GM23338 (cell line): ENCODE data around the gene NPPA. TPM values are rescaled to one million over a fixed set of nuclear protein-coding genes. Genes with fewer than 3 reads are reported as not detected.

ENCODE experiments used
- ATAC-seq: fragments of 200-7000 bp; cut with Tn5 transposase; 3 replicates; pipeline ENCODE4 v1.9.1; 2020
- DNase-seq: peaks from one replicate; pipeline ENCODE4 v3.0.0-alpha.2; 2015; ENCODE audit warnings: low spot score
- H2AFZ ChIP-seq: fragments of 200-600 bp; sonication (generic); 2 replicates; pipeline ENCODE4 v1.8.0; 2016; ENCODE audit warnings: antibody characterized with exemption, mild to moderate bottlenecking, moderate library complexity
- H3F3A ChIP-seq: fragments of 200-600 bp; sonication (generic); replicated peaks from 2 replicates; pipeline ENCODE4 v1.8.0; 2017; ENCODE audit warnings: antibody characterized with exemption, mixed run types, low read depth
- H3K27ac ChIP-seq: fragments of 200-600 bp; sonication (generic); 2 replicates; pipeline ENCODE4 v1.6.1; 2016; ENCODE audit warnings: low read depth
- H3K27me3 ChIP-seq: fragments of 200-600 bp; sonication (generic); 2 replicates; pipeline ENCODE4 v1.8.0; 2016; ENCODE audit warnings: mild to moderate bottlenecking, mixed run types, moderate library complexity; ENCODE audit not compliant: insufficient read depth
- H3K36me3 ChIP-seq: fragments of 200-600 bp; sonication (generic); 2 replicates; pipeline ENCODE4 v1.8.0; 2016; ENCODE audit warnings: mild to moderate bottlenecking; ENCODE audit not compliant: insufficient read depth
- H3K4me1 ChIP-seq: fragments of 200-600 bp; sonication (generic); 2 replicates; pipeline ENCODE4 v1.8.0; 2016; ENCODE audit warnings: mild to moderate bottlenecking, moderate library complexity; ENCODE audit not compliant: insufficient read depth
- H3K4me2 ChIP-seq: fragments of 200-600 bp; sonication (generic); 2 replicates; pipeline ENCODE4 v1.7.1; 2017; ENCODE audit warnings: mixed run types
- H3K4me3 ChIP-seq: fragments of 200-600 bp; sonication (generic); 2 replicates; pipeline ENCODE4 v1.6.1; 2016; ENCODE audit warnings: mixed run types
- H3K79me2 ChIP-seq: fragments of 200-600 bp; sonication (generic); replicated peaks from 2 replicates; pipeline ENCODE4 v1.8.0; 2017; ENCODE audit warnings: mild to moderate bottlenecking; ENCODE audit not compliant: insufficient read depth
- H3K9me2 ChIP-seq: fragments of 200-600 bp; sonication (generic); 2 replicates; pipeline ENCODE4 v1.8.0; 2017; ENCODE audit not compliant: insufficient read depth
- H4K20me1 ChIP-seq: fragments of 200-600 bp; sonication (generic); replicated peaks from 2 replicates; pipeline ENCODE4 v1.8.0; 2017; ENCODE audit warnings: mild to moderate bottlenecking; ENCODE audit not compliant: insufficient read depth
- H3K27ac Mint-ChIP-seq: 2 replicates; pipeline ENCODE4 v1.8.0; 2020; ENCODE audit warnings: inconsistent platforms, mild to moderate bottlenecking, moderate library complexity, mixed read lengths
- H3K27me3 Mint-ChIP-seq: 3 replicates; pipeline ENCODE4 v1.8.0; 2022; ENCODE audit warnings: low read depth, mild to moderate bottlenecking, moderate library complexity, mixed read lengths, inconsistent platforms; ENCODE audit not compliant: insufficient read depth, poor library complexity
- H3K36me3 Mint-ChIP-seq: 3 replicates; pipeline ENCODE4 v1.8.0; 2021; ENCODE audit warnings: low read depth, mild to moderate bottlenecking, inconsistent platforms, moderate library complexity, mixed read lengths
- H3K4me1 Mint-ChIP-seq: 3 replicates; pipeline ENCODE4 v1.8.0; 2020; ENCODE audit warnings: mild to moderate bottlenecking, inconsistent platforms, mixed read lengths
- H3K4me3 Mint-ChIP-seq: 3 replicates; pipeline ENCODE4 v1.8.0; 2021; ENCODE audit warnings: moderate library complexity, mild to moderate bottlenecking, inconsistent platforms, mixed read lengths
- H3K9me3 Mint-ChIP-seq: 3 replicates; pipeline ENCODE4 v1.8.0; 2020; ENCODE audit warnings: moderate library complexity, mild to moderate bottlenecking, inconsistent platforms, mixed read lengths
- CREB1 ChIP-seq: fragments of 250-450 bp; sonication (Bioruptor Pico); IDR thresholded peaks from 2 replicates; pipeline ENCODE4 v1.5.0; 2020; ENCODE audit warnings: low read depth, mild to moderate bottlenecking, moderate library complexity
- EZH2 ChIP-seq: fragments of 200-600 bp; sonication (generic); IDR thresholded peaks from one replicate; pipeline ENCODE4 v1.8.0; 2017; ENCODE audit warnings: antibody characterized with exemption, mild to moderate bottlenecking, low read depth; ENCODE audit not compliant: unreplicated experiment
- EZH2phosphoT487 ChIP-seq: fragments of 200-600 bp; sonication (generic); IDR thresholded peaks from one replicate; pipeline ENCODE4 v1.8.1; 2018; ENCODE audit warnings: antibody characterized with exemption; ENCODE audit not compliant: unreplicated experiment
- JUNB ChIP-seq: IDR thresholded peaks from one replicate; pipeline ENCODE4 v1.6.1; 2016; ENCODE audit warnings: antibody characterized with exemption; ENCODE audit not compliant: unreplicated experiment
- NANOG ChIP-seq: IDR thresholded peaks from 2 replicates; pipeline ENCODE4 v1.6.1; 2016; ENCODE audit warnings: antibody characterized with exemption, borderline replicate concordance
- POLR2AphosphoS5 ChIP-seq: IDR thresholded peaks from 2 replicates; pipeline ENCODE4 v1.6.1; 2016; ENCODE audit warnings: antibody characterized with exemption, low read depth
- STAT1 ChIP-seq: IDR thresholded peaks from one replicate; pipeline ENCODE4 v1.6.1; 2016; ENCODE audit warnings: antibody characterized with exemption; ENCODE audit not compliant: unreplicated experiment
- ZNF114 ChIP-seq: fragments of 250-450 bp; sonication (Bioruptor Pico); IDR thresholded peaks from 2 replicates; pipeline ENCODE4 v1.5.0; 2020; ENCODE audit warnings: mild to moderate bottlenecking, moderate library complexity
- ZNF331 ChIP-seq: fragments of 250-450 bp; sonication (Bioruptor Pico); IDR thresholded peaks from 2 replicates; pipeline ENCODE4 v1.5.0; 2020; ENCODE audit warnings: low read depth, mild to moderate bottlenecking, moderate library complexity
- polyA plus RNA-seq: library from polyadenylated mRNA; unstranded; fragments of >200 nt; fragmentation: Nextera tagmentation; extraction: Ambion mirVana; gene quantifications from 2 replicates; pipeline ENCODE4 v1.2.1, GENCODE V29; 2016
- total RNA-seq: library from RNA; depleted of rRNA; stranded (reverse); fragments of >200 nt; shearing (Covaris generic); gene quantifications from 2 replicates; pipeline ENCODE4 v1.2.3, GENCODE V29; 2014
- TF ChIP-seq, protein P1 (sequence below): IDR thresholded peaks from one replicate; pipeline ENCODE4 v1.6.1; 2018; ENCODE audit warnings: antibody characterized with exemption; ENCODE audit not compliant: unreplicated experiment
- TF ChIP-seq, protein P2 (sequence below), 2 experiments: fragments of 200-600 bp in 1 of 2; sonication (generic) in 1 of 2; conservative IDR thresholded peaks; 2 replicates each; pipeline versions ENCODE4 v1.5.1 to v1.6.1; 2016 to 2017; ENCODE audit warnings: antibody characterized with exemption in 2 of 2, low read depth in 2 of 2, mild to moderate bottlenecking in 2 of 2, moderate library complexity in 1 of 2
- TF ChIP-seq, protein P3 (sequence below): IDR thresholded peaks from 2 replicates; pipeline ENCODE4 v1.6.1; 2016; ENCODE audit warnings: antibody characterized with exemption
- TF ChIP-seq, protein P4 (sequence below): fragments of 250-450 bp; sonication (Bioruptor Pico); IDR thresholded peaks from 2 replicates; pipeline ENCODE4 v1.5.0; 2020; ENCODE audit warnings: mild to moderate bottlenecking, moderate library complexity

The NPPA gene
- total and polyA plus RNA-seq, 2 experiments from 2014 or later: 0.29 TPM; not detected in 1

DNA sequence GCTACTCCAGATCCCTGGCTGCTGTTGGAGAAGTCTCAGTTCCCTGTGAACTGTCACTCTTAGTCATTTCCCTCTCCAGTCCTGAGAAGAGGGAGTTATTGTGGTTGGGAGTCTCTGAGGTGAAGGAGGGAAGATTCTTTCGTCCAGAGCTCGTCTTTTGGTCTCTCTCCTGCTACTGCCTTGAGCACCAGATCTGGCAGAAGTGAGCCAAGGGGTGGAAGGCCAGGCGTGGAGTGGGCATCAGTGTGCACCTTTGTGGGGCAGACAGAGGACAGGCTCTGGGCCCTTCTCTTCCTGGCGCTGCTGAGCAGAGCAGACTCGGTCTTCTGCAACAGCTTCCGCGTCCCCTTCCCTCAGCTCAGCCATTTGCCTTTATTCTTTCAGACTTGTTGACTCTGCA lies 22.5 kb downstream of the NPPA start:
- H3K4me2 ChIP-seq: no peak overlapping the region
- H3K27ac Mint-ChIP-seq: no peak overlapping the region
- peaks cover 42% of the 10 kb centered on the region for H3K36me3 ChIP-seq
- no peaks in the 10 kb centered on the region for H3K27me3 ChIP-seq
- no peaks in the 10 kb centered on the region for H3K4me1 ChIP-seq
- TF ChIP-seq POLR2AphosphoS5 (no peak), ZNF114 (CRISPR knock-in tag) (no peak), NANOG (no peak), STAT1 (no peak), ZNF331 (CRISPR knock-in tag) (no peak), EZH2phosphoT487 (no peak), JUNB (no peak), EZH2 (no peak), CREB1 (CRISPR knock-in tag) (no peak)
- TF ChIP-seq, protein P1, sequence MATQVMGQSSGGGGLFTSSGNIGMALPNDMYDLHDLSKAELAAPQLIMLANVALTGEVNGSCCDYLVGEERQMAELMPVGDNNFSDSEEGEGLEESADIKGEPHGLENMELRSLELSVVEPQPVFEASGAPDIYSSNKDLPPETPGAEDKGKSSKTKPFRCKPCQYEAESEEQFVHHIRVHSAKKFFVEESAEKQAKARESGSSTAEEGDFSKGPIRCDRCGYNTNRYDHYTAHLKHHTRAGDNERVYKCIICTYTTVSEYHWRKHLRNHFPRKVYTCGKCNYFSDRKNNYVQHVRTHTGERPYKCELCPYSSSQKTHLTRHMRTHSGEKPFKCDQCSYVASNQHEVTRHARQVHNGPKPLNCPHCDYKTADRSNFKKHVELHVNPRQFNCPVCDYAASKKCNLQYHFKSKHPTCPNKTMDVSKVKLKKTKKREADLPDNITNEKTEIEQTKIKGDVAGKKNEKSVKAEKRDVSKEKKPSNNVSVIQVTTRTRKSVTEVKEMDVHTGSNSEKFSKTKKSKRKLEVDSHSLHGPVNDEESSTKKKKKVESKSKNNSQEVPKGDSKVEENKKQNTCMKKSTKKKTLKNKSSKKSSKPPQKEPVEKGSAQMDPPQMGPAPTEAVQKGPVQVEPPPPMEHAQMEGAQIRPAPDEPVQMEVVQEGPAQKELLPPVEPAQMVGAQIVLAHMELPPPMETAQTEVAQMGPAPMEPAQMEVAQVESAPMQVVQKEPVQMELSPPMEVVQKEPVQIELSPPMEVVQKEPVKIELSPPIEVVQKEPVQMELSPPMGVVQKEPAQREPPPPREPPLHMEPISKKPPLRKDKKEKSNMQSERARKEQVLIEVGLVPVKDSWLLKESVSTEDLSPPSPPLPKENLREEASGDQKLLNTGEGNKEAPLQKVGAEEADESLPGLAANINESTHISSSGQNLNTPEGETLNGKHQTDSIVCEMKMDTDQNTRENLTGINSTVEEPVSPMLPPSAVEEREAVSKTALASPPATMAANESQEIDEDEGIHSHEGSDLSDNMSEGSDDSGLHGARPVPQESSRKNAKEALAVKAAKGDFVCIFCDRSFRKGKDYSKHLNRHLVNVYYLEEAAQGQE: no peak
- TF ChIP-seq, protein P2, sequence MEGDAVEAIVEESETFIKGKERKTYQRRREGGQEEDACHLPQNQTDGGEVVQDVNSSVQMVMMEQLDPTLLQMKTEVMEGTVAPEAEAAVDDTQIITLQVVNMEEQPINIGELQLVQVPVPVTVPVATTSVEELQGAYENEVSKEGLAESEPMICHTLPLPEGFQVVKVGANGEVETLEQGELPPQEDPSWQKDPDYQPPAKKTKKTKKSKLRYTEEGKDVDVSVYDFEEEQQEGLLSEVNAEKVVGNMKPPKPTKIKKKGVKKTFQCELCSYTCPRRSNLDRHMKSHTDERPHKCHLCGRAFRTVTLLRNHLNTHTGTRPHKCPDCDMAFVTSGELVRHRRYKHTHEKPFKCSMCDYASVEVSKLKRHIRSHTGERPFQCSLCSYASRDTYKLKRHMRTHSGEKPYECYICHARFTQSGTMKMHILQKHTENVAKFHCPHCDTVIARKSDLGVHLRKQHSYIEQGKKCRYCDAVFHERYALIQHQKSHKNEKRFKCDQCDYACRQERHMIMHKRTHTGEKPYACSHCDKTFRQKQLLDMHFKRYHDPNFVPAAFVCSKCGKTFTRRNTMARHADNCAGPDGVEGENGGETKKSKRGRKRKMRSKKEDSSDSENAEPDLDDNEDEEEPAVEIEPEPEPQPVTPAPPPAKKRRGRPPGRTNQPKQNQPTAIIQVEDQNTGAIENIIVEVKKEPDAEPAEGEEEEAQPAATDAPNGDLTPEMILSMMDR (conservative IDR thresholded peaks at IDR 0.05; ENCODE audit: low read depth in 2 of 2): no peak
- TF ChIP-seq, protein P3, sequence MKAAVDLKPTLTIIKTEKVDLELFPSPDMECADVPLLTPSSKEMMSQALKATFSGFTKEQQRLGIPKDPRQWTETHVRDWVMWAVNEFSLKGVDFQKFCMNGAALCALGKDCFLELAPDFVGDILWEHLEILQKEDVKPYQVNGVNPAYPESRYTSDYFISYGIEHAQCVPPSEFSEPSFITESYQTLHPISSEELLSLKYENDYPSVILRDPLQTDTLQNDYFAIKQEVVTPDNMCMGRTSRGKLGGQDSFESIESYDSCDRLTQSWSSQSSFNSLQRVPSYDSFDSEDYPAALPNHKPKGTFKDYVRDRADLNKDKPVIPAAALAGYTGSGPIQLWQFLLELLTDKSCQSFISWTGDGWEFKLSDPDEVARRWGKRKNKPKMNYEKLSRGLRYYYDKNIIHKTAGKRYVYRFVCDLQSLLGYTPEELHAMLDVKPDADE: no peak
- TF ChIP-seq, protein P4, sequence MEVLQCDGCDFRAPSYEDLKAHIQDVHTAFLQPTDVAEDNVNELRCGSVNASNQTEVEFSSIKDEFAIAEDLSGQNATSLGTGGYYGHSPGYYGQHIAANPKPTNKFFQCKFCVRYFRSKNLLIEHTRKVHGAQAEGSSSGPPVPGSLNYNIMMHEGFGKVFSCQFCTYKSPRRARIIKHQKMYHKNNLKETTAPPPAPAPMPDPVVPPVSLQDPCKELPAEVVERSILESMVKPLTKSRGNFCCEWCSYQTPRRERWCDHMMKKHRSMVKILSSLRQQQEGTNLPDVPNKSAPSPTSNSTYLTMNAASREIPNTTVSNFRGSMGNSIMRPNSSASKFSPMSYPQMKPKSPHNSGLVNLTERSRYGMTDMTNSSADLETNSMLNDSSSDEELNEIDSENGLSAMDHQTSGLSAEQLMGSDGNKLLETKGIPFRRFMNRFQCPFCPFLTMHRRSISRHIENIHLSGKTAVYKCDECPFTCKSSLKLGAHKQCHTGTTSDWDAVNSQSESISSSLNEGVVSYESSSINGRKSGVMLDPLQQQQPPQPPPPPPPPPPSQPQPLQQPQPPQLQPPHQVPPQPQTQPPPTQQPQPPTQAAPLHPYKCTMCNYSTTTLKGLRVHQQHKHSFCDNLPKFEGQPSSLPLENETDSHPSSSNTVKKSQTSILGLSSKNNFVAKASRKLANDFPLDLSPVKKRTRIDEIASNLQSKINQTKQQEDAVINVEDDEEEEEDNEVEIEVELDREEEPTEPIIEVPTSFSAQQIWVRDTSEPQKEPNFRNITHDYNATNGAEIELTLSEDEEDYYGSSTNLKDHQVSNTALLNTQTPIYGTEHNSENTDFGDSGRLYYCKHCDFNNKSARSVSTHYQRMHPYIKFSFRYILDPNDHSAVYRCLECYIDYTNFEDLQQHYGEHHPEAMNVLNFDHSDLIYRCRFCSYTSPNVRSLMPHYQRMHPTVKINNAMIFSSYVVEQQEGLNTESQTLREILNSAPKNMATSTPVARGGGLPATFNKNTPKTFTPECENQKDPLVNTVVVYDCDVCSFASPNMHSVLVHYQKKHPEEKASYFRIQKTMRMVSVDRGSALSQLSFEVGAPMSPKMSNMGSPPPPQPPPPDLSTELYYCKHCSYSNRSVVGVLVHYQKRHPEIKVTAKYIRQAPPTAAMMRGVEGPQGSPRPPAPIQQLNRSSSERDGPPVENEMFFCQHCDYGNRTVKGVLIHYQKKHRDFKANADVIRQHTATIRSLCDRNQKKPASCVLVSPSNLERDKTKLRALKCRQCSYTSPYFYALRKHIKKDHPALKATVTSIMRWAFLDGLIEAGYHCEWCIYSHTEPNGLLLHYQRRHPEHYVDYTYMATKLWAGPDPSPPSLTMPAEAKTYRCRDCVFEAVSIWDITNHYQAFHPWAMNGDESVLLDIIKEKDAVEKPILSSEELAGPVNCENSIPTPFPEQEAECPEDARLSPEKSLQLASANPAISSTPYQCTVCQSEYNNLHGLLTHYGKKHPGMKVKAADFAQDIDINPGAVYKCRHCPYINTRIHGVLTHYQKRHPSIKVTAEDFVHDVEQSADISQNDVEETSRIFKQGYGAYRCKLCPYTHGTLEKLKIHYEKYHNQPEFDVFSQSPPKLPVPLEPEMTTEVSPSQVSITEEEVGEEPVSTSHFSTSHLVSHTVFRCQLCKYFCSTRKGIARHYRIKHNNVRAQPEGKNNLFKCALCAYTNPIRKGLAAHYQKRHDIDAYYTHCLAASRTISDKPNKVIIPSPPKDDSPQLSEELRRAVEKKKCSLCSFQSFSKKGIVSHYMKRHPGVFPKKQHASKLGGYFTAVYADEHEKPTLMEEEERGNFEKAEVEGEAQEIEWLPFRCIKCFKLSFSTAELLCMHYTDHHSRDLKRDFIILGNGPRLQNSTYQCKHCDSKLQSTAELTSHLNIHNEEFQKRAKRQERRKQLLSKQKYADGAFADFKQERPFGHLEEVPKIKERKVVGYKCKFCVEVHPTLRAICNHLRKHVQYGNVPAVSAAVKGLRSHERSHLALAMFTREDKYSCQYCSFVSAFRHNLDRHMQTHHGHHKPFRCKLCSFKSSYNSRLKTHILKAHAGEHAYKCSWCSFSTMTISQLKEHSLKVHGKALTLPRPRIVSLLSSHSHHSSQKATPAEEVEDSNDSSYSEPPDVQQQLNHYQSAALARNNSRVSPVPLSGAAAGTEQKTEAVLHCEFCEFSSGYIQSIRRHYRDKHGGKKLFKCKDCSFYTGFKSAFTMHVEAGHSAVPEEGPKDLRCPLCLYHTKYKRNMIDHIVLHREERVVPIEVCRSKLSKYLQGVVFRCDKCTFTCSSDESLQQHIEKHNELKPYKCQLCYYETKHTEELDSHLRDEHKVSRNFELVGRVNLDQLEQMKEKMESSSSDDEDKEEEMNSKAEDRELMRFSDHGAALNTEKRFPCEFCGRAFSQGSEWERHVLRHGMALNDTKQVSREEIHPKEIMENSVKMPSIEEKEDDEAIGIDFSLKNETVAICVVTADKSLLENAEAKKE (CRISPR knock-in tag): no peak
- no peak overlapping the region for H3K4me3 ChIP-seq
- H2AFZ ChIP-seq: no peak overlapping the region
- no peaks in the 10 kb centered on the region for H3K4me1 Mint-ChIP-seq
- no peaks in the 10 kb centered on the region for H3K9me3 Mint-ChIP-seq
- no peaks in the 10 kb centered on the region for H3K9me2 ChIP-seq
- no peak for DNase-seq
- peaks cover 12% of the 10 kb centered on the region; the same call in 1 of the 2 replicates for H3F3A ChIP-seq
- no peaks in the 10 kb centered on the region for H3K27me3 Mint-ChIP-seq
- no peak overlapping the region for H3K4me3 Mint-ChIP-seq
- H3K79me2 ChIP-seq: no peaks in the 10 kb centered on the region
- ATAC-seq: no peak
- H3K36me3 Mint-ChIP-seq: peaks cover 49% of the 10 kb centered on the region
- no peaks in the 10 kb centered on the region for H4K20me1 ChIP-seq
- no peak overlapping the region for H3K27ac ChIP-seq
